OCI-LY3 (cell line): ENCODE data around the gene OTOA.

Source experiments
- CTCF ChIP-seq: fragments of 200-600, 300-600 bp; sonication (generic); IDR thresholded peaks from 2 replicates; pipeline ENCODE4 v1.5.1; 2014; ENCODE audit warnings: antibody characterized with exemption, low read length, low read depth
- EZH2phosphoT487 ChIP-seq: fragments of 200-600 bp; shearing (Covaris generic); IDR thresholded peaks from 2 replicates; pipeline ENCODE4 v1.6.1; 2018; ENCODE audit warnings: antibody characterized with exemption, mixed run types, low read depth

GRCh38 chr16:21644674-21645073 lies 19.1 kb upstream of the OTOA start:
- TF ChIP-seq EZH2phosphoT487 = no peak
- no peak for TF ChIP-seq CTCF
